Prostate gland (tissue), 2 donors: ENCODE data around the gene RBKS. TPM values are rescaled to one million over a fixed set of nuclear protein-coding genes. Genes with fewer than 3 reads are reported as not detected.
A peak's percentile ranks its signal among the peaks of the same experiment; 100 is the strongest.
"Not testable (repeated sequence)": the region's sequence is repeated elsewhere in the genome, so short reads cannot be mapped to it uniquely, and the experiment has no call there.

Source experiments
- DNase-seq: peaks from one replicate; pipeline ENCODE4 v3.0.0-alpha.2; 2019; ENCODE audit warnings: low spot score
- H3K27ac ChIP-seq, 2 donors: fragments of 200-600 bp; sonication (generic); 2 replicates each; pipeline ENCODE4 v1.5.1; 2017 to 2019
- H3K27me3 ChIP-seq: fragments of 200-600 bp; sonication (generic); replicated peaks from 2 replicates; pipeline ENCODE4 v1.5.1; 2019; ENCODE audit not compliant: insufficient read depth
- H3K36me3 ChIP-seq, 2 donors: fragments of 200-600 bp; sonication (generic); 1 replicate in 1 of 2; 2 replicates in 1 of 2; pipeline versions ENCODE4 v1.5.1 to v1.8.1; 2017 to 2019
- H3K4me1 ChIP-seq: fragments of 200-600 bp; sonication (generic); replicated peaks from 2 replicates; pipeline ENCODE4 v1.5.1; 2019
- H3K4me3 ChIP-seq, 2 donors: fragments of 200-600 bp; sonication (generic); 2 replicates each; pipeline ENCODE4 v1.5.1; 2017 to 2019
- H3K9me3 ChIP-seq: fragments of 200-600 bp; sonication (generic); 2 replicates; pipeline ENCODE4 v1.5.1; 2017
- POLR2A ChIP-seq: fragments of 450-650 bp; IDR thresholded peaks from one replicate; pipeline ENCODE4 v1.6.1; 2016; ENCODE audit warnings: antibody characterized with exemption, mild to moderate bottlenecking
- POLR2AphosphoS5 ChIP-seq: sonication (generic); formaldehyde crosslinking; IDR thresholded peaks from one replicate; pipeline ENCODE4 v1.6.1; 2017; ENCODE audit warnings: antibody characterized with exemption
- WGBS: methylation state at CpG from one replicate; pipeline ENCODE4 v1.1.5; 2018; 5-methylcytosine and 5-hydroxymethylcytosine counted together
- intact Hi-C: fragments of 100-400 bp; cut with DNase I; formaldehyde crosslinking; loops from one replicate; pipeline ENCODE4 v1.14.2; 2022
- total RNA-seq, 2 donors: library from RNA; depleted of rRNA; stranded (reverse); fragments of >200 nt; gene quantifications; one replicate each; pipeline ENCODE4 v1.1.0, GENCODE V29; 2016
- TF ChIP-seq, protein P1 (sequence below), 4 experiments: fragments of 200-600 bp in 2 of 4; fragments of 450-650 bp in 2 of 4; sonication (generic) in 2 of 4; IDR thresholded peaks; 1 replicate in 3 of 4; 2 replicates in 1 of 4; pipeline ENCODE4 v1.5.1; 2016 to 2019; ENCODE audit warnings: antibody characterized with exemption in 4 of 4, mild to moderate bottlenecking in 2 of 4, moderate library complexity in 2 of 4

RBKS gene
- total RNA-seq, 2 donors from 2014 or later: 1.6 to 1.8 TPM

DNA sequence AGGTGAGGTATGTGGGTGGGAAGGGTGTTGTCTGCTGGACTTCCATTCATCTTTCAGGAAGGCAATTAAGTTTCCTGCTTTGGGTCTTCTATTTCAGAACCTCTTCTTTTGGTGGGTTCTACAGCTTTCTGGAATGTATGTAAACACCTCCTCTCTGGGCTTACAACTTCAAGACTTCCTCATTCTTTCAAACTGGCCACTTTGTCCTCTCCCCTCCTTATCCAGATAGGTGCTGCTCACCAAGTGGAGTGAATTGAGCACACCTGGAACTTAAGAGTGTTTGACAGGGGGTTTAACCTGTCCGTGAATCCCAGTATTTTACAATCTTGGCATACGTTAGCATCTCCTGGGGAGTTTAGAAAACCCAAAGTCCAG lies 123.9 kb downstream of the RBKS start:
- H3K27me3 ChIP-seq: no peaks in the 10 kb centered on the region
- no peak overlapping the region for H3K27ac ChIP-seq
- peak overlapping the region in 1 of 2 donors; percentile 4 for H3K4me3 ChIP-seq
- 63% methylated on average over 2 of the region's 2 CpGs for WGBS
- intact Hi-C loops: no loop called here
- H3K4me1 ChIP-seq: no peaks in the 10 kb centered on the region
- no peaks in the 10 kb centered on the region for H3K36me3 ChIP-seq
- no peak for DNase-seq
- H3K9me3 ChIP-seq: no peaks in the 10 kb centered on the region
- TF ChIP-seq POLR2A (no peak), POLR2AphosphoS5 (no peak)
- TF ChIP-seq, protein P1, sequence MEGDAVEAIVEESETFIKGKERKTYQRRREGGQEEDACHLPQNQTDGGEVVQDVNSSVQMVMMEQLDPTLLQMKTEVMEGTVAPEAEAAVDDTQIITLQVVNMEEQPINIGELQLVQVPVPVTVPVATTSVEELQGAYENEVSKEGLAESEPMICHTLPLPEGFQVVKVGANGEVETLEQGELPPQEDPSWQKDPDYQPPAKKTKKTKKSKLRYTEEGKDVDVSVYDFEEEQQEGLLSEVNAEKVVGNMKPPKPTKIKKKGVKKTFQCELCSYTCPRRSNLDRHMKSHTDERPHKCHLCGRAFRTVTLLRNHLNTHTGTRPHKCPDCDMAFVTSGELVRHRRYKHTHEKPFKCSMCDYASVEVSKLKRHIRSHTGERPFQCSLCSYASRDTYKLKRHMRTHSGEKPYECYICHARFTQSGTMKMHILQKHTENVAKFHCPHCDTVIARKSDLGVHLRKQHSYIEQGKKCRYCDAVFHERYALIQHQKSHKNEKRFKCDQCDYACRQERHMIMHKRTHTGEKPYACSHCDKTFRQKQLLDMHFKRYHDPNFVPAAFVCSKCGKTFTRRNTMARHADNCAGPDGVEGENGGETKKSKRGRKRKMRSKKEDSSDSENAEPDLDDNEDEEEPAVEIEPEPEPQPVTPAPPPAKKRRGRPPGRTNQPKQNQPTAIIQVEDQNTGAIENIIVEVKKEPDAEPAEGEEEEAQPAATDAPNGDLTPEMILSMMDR (IDR thresholded peaks at IDR 0.05): no peak

DNA sequence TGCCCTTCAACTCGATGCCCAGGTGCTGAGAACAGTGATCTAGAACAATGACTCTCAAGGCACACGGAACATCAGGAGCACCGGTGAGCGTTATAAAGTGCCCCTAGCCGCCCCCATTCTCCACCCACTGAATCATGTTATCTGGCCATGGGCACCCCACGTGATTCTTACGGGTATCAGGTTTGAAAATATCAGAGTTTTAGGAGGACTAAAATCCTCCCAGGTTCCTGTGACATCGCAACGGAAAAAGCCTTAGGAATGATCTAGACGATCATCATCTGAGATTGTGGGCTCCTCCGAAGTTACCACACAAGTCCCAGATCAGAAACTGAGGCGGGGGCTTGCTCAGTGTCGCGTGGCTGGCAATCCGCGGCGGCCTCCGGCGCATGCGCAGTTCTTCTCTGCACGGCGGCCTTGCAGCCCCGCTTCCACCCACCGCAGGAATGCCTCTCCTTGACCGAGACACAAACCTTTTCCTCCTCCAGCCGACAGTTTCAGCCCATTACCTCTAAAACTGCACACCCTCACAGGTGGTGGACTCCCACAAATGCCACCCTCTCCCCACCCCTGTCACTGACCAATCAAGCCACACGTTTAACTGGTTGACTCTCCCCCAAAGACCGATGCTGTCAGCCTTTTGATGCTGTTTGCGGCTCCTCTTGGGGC lies 124.4 kb downstream of the RBKS start:
- DNase-seq: peak; percentile 18
- intact Hi-C loops: no loop called here

DNA sequence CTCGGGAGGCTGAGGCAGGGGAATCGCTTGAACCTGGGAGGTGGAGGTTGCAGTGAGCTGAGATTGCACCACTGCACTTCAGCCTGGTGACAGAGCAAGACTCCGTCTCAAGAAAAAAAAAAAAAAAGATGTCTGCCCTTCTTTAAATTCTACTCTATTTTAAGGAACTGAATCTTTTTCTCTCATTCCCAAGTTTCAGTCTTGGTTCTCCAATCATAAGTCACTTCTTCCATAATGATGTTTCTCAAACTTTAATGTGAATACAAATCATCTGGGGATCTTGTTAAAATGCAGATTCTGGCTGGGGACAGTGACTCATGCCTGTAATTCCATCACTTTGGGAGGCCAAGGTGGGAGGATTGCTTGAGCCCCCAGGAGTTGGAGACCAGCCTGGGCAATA lies 125.7 kb downstream of the RBKS start:
- intact Hi-C loops, H3K27me3 ChIP-seq, H3K27ac ChIP-seq, DNase-seq, H3K4me3 ChIP-seq, H3K9me3 ChIP-seq, H3K4me1 ChIP-seq, H3K36me3 ChIP-seq: not testable (repeated sequence)
- WGBS: 93% methylated on average over 3 of the region's 3 CpGs

More for the DNA sequence above, 124.4 kb downstream of the RBKS start:
- peak overlapping the region; percentile 4 to 15 for H3K4me3 ChIP-seq
- TF ChIP-seq, protein P1 (IDR thresholded peaks at IDR 0.05): no peak
- peak; percentile 9 for TF ChIP-seq POLR2AphosphoS5
- no peak for TF ChIP-seq POLR2A
- no peak overlapping the region for H3K27ac ChIP-seq
- no peaks in the 10 kb centered on the region for H3K4me1 ChIP-seq
- H3K27me3 ChIP-seq: no peaks in the 10 kb centered on the region
- H3K9me3 ChIP-seq: no peaks in the 10 kb centered on the region
- H3K36me3 ChIP-seq: no peaks in the 10 kb centered on the region
- 13% methylated on average over 29 of the region's 29 CpGs for WGBS

DNA sequence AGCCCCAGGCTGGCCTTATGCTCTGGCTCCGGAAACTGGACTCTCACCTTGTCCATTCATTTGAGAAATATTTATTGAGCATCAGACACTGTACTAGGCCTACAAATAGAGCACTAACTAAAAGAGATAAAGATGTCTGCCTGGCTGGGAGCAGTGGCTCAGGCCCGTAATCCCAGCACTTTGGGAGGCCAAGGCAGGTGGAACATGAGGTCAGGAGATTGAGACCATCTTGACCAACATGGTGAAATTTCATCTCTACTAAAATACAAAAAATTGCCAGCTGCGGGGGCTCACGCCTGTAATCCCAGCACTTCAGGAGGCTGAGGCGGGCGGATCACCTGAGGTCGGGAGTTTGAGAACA lies 126.3 kb downstream of the RBKS start:
- no peak overlapping the region for H3K4me3 ChIP-seq
- no peaks in the 10 kb centered on the region for H3K9me3 ChIP-seq
- no peaks in the 10 kb centered on the region for H3K4me1 ChIP-seq
- no peaks in the 10 kb centered on the region for H3K36me3 ChIP-seq
- TF ChIP-seq, protein P1 (IDR thresholded peaks at IDR 0.05): no peak
- no peak for TF ChIP-seq POLR2A
- no peak for TF ChIP-seq POLR2AphosphoS5
- intact Hi-C loops: no loop called here
- H3K27ac ChIP-seq: no peak overlapping the region
- 96% methylated on average over 7 of the region's 7 CpGs for WGBS
- no peak for DNase-seq
- no peaks in the 10 kb centered on the region for H3K27me3 ChIP-seq

DNA sequence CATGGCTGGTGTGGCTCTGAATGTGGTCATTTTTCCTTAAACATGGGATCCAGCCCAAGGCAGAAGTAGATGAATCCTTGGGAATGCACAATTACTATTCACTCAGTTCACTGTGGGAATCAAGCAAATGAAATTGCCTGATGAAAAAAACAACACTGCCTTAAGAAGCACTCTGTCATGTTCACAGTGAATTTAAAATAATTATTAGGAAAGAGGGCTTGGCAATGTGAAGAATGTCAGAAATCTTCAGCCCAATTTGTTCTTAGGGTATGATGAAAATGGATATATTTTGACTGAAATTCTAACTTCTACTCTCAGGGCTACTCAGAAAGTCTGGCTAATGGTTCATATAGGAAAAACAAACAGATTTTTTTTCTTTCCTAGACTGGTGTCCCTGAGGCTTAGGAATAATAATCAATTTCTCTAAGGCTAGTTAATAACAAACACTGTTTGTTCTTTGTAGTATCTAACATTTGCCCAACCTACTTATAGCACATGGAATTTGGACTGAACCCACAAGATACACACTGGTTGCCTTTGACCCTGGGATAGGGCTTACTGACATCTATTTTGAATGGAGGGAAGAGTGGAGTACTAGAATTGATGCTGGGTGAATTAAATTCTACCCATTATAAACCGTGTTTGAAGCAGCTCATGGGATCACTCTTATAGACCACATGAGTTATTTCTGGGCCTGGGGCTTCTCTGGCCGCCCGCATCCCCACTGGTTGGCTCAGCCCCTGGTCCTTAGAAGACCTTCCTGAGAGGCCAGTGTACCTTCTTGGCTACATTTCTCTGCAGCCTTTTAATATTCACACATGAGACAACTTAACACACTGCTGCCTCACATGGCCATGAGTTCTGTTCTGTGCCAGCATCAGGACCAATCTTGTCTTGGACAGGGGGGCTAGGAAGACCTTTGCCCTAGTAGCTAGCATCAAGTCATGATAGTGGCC lies 127.0 kb downstream of the RBKS start:
- Histone ChIP-seq H3K27me3 (no peaks in the 10 kb centered on the region), H3K27ac (no peak overlapping the region), H3K4me1 (no peaks in the 10 kb centered on the region), H3K9me3 (no peaks in the 10 kb centered on the region), H3K36me3 (no peaks in the 10 kb centered on the region), H3K4me3 (no peak overlapping the region)
- WGBS: 84% methylated on average over 3 of the region's 3 CpGs
- intact Hi-C loops: no loop called here
- no peak for TF ChIP-seq POLR2A
- TF ChIP-seq, protein P1 (IDR thresholded peaks at IDR 0.05): no peak
- no peak for TF ChIP-seq POLR2AphosphoS5
- DNase-seq: no peak
